Aorta (tissue), 5 donors: Measurements from ENCODE around the gene HECTD4. TPM values are rescaled to one million over a fixed set of nuclear protein-coding genes. Genes with fewer than 3 reads are reported as not detected.
"Not testable (repeated sequence)": the region's sequence is repeated elsewhere in the genome, so short reads cannot be mapped to it uniquely, and the experiment has no call there.

ENCODE experiments used
- ATAC-seq: fragments of 200-7000 bp; cut with Tn5 transposase; one replicate; pipeline ENCODE4 v1.9.1; 2022; ENCODE audit warnings: moderate library complexity; ENCODE audit not compliant: low FRiP score
- DNase-seq, 2 donors: peaks; one replicate each; pipeline ENCODE4 v3.0.0-alpha.2; 2020
- H3K27ac ChIP-seq, 2 donors: one replicate each; pipeline ENCODE4 v1.5.1; 2013; ENCODE audit warnings: low read length in 2 of 2, mild to moderate bottlenecking in 2 of 2, moderate library complexity in 2 of 2, control low read depth in 1 of 2, inconsistent platforms in 1 of 2, low read depth in 1 of 2
- H3K27me3 ChIP-seq, 2 donors: one replicate each; pipeline ENCODE4 v1.6.1; 2013; ENCODE audit warnings: control low read depth in 1 of 2, low read length in 1 of 2, mild to moderate bottlenecking in 1 of 2, moderate library complexity in 1 of 2; ENCODE audit not compliant: insufficient read depth in 2 of 2, control insufficient read depth in 1 of 2
- H3K36me3 ChIP-seq, 2 donors: one replicate each; pipeline ENCODE4 v1.6.1; 2013; ENCODE audit warnings: control low read depth in 1 of 2, low read length in 1 of 2, mild to moderate bottlenecking in 1 of 2; ENCODE audit not compliant: insufficient read depth in 2 of 2, control insufficient read depth in 1 of 2
- H3K4me1 ChIP-seq, 2 donors: one replicate each; pipeline ENCODE4 v1.6.1; 2013; ENCODE audit warnings: low read length in 2 of 2, control low read depth in 1 of 2, mild to moderate bottlenecking in 1 of 2, moderate library complexity in 1 of 2; ENCODE audit not compliant: insufficient read depth in 2 of 2, control insufficient read depth in 1 of 2
- H3K4me3 ChIP-seq, 2 donors: one replicate each; pipeline ENCODE4 v1.5.1; 2013; ENCODE audit warnings: low read length in 2 of 2, control low read depth in 1 of 2, mild to moderate bottlenecking in 1 of 2
- H3K9me3 ChIP-seq: one replicate; pipeline ENCODE4 v1.6.1; 2013; ENCODE audit warnings: mild to moderate bottlenecking, low read length; ENCODE audit not compliant: control insufficient read depth
- WGBS, 2 donors: extraction: QIAGEN DNeasy Blood & Tissue Kit; methylation state at CpG; one replicate each; pipeline ENCODE4 v1.1.7; 2013; 5-methylcytosine and 5-hydroxymethylcytosine counted together
- intact Hi-C, 2 donors: fragments of 100-400 bp; cut with DNase I; formaldehyde crosslinking; loops; one replicate each; pipeline versions ENCODE4 v1.14.2 to v1.15.0; 2022
- polyA plus RNA-seq, 2 donors: library from polyadenylated mRNA; stranded (reverse); fragments of 200-250 nt; gene quantifications; one replicate each; pipeline ENCODE4 v1.2.3, GENCODE V29; 2013
- total RNA-seq, 2 donors: library from RNA; stranded (reverse); fragmentation: NEBNext Ultra II Directional; extraction: Animal tissue kit (Norgen Biotek cat#: 25700); gene quantifications; one replicate each; pipeline ENCODE4 v1.2.1, GENCODE V29; 2021
- donor health status: healthy with polysubstance abuse.
- donor health status: Bipolar disorder and iron deficiency.
- donor health status: DM: no; HTN: no; CAD: no.
- donor health status: DM: no; HTN: no; CAD: no.
- donor health status: DM: yes; HTN: yes; CAD: no.

The HECTD4 gene
- total and polyA plus RNA-seq, 4 donors, result 16.0 to 78.5 (median 44.5) TPM

DNA sequence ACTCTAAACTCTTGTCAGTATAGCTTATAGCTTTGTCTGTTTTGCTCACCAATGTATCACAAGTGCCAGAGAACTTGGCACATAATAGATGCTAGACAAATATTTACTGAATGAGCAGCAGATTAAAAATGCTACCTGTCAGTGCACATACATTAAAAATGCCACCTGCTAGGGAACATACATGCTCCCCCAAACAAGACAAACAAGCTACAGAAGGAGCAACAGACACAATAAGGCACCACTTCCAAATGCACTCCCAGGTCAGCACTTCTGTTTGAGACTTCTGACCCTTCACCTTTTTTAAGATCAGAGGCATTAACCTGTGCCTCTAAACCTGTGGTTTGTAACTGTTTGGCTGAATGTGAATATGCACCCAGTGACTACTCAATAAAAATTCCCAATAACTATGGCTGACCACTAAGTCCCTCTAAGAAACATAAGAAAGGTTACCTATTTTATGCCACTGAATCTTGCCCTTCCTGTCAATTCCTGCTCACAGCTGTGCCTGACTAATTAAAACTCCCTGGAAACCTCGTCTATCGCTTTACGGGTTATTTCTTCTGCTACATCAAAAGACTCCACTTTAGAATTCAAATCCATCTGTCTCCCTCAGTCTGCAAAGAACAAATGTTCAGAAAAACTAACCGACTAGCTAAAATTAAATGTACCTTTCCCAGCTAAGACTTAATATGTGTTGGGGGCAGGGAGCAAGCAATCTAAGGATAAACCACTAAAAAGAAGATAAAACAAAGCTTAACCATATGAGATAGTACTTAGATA is 41.0 kb downstream of the HECTD4 start:
- H3K9me3 ChIP-seq, result no peaks in the 10 kb centered on the region
- H3K4me3 ChIP-seq, result no peak overlapping the region
- H3K27me3 ChIP-seq, result no peaks in the 10 kb centered on the region
- H3K4me1 ChIP-seq, result no peaks in the 10 kb centered on the region
- DNase-seq (no peak), ATAC-seq (no peak)
- H3K27ac ChIP-seq, result no peak overlapping the region
- WGBS, 2 donors, result 71 to 74% methylated on average over 4 of the region's 4 CpGs
- intact Hi-C loops, result no loop called here
- H3K36me3 ChIP-seq, result no peaks in the 10 kb centered on the region

DNA sequence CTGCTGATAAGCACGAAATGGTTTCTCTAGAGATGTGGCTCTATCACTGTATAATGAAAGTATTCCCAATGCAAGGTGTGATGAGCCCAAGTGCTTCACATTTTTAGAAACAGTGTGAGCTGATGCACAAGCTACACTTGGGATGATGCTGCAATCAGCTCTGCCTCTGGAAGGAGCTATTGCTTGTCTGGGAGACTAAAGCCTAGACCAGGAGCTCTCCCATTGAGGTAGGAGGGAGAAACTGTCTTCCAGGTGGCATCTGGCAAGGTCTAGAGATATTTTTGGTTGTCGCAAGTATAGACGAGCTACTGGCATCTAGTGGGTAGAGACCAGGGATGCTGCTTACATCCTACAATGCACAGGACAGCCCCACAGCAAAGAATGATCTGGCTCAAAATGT is 42.0 kb downstream of the HECTD4 start:
- 76 to 80% methylated on average over 3 of the region's 3 CpGs for WGBS, 2 donors
- Histone ChIP-seq H3K9me3 (no peaks in the 10 kb centered on the region), H3K27ac (no peak overlapping the region), H3K4me1 (no peaks in the 10 kb centered on the region), H3K4me3 (no peak overlapping the region), H3K27me3 (no peaks in the 10 kb centered on the region), H3K36me3 (no peaks in the 10 kb centered on the region)
- intact Hi-C loops, result no loop called here
- no peak for DNase-seq
- no peak for ATAC-seq

DNA sequence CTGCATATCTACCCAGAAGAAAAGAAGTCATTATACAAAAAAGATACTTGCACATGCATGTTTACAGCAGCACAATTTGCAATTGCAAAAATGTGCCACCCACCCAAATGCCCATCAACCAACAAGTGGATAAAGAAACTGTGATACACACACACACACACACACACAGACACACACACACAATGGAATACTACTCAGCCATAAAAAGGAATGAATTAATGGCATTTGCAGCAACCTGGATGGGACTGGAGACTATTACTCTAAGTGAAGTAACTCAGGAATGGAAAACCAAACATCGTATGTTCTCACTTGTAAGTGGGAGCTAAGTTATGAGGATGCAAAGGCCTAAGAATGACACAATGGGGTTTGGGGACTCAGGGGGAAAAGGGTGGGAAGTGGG is 47.2 kb downstream of the HECTD4 start:
- H3K27me3 ChIP-seq, H3K9me3 ChIP-seq, intact Hi-C loops, H3K4me1 ChIP-seq, ATAC-seq, H3K27ac ChIP-seq, H3K36me3 ChIP-seq, H3K4me3 ChIP-seq, DNase-seq: not testable (repeated sequence)
- WGBS, 2 donors, result 83 to 99% methylated on average over 1 of the region's 1 CpG

DNA sequence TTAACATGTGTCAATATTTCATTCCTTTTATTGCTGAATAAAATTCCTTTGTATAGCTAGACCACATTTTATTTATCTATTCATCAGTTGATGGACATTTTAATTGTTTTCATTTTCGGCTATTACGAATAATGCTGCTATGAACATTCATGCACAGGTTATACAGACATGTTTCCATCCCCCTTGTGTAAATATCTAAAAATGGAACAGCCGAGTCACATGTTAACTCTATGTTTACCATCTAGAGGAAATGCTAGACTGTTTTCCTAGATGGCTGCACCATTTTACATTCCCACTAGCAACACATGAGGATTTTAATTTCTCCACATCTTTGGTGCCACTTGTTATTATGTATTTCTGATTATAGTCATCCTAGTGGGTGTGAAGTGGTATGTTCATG is 49.2 kb downstream of the HECTD4 start:
- ATAC-seq (no peak), DNase-seq (no peak)
- Histone ChIP-seq H3K27ac (no peak overlapping the region), H3K36me3 (no peaks in the 10 kb centered on the region), H3K4me1 (no peaks in the 10 kb centered on the region), H3K27me3 (no peaks in the 10 kb centered on the region), H3K9me3 (no peaks in the 10 kb centered on the region), H3K4me3 (no peak overlapping the region)
- WGBS, 2 donors, result 28 to 33% methylated on average over 3 of the region's 3 CpGs
- intact Hi-C loops, result no loop called here

GRCh38 chr12:112331886-112332285 is 50.3 kb downstream of the HECTD4 start:
- Histone ChIP-seq H3K4me3 (no peak overlapping the region), H3K27ac (no peak overlapping the region), H3K4me1 (no peaks in the 10 kb centered on the region), H3K36me3 (no peaks in the 10 kb centered on the region), H3K27me3 (no peaks in the 10 kb centered on the region), H3K9me3 (no peaks in the 10 kb centered on the region)
- DNase-seq (no peak), ATAC-seq (no peak)
- WGBS, 2 donors, result 93 to 98% methylated on average over 4 of the region's 4 CpGs
- intact Hi-C loops, result no loop called here

- DNase-seq, result no peak
- ATAC-seq, result no peak
- H3K27me3 ChIP-seq, result no peaks in the 10 kb centered on the region
- no peaks in the 10 kb centered on the region for H3K4me1 ChIP-seq
- WGBS, 2 donors, result 92 to 93% methylated on average over 4 of the region's 4 CpGs
- no peak overlapping the region for H3K27ac ChIP-seq
- H3K36me3 ChIP-seq, result no peaks in the 10 kb centered on the region
- intact Hi-C loops, result no loop called here
- no peak overlapping the region for H3K4me3 ChIP-seq
- no peaks in the 10 kb centered on the region for H3K9me3 ChIP-seq
These were observed 51.5 kb downstream of the HECTD4 start for GRCh38 chr12:112330706-112331105.

- DNase-seq (no peak), ATAC-seq (no peak)
- Histone ChIP-seq H3K27ac (no peak overlapping the region), H3K4me3 (no peak overlapping the region), H3K9me3 (no peaks in the 10 kb centered on the region), H3K36me3 (no peaks in the 10 kb centered on the region), H3K27me3 (no peaks in the 10 kb centered on the region), H3K4me1 (no peaks in the 10 kb centered on the region)
- intact Hi-C loops, result no loop called here
- WGBS, 2 donors, result 59 to 68% methylated on average over 3 of the region's 3 CpGs
These were observed 53.6 kb downstream of the HECTD4 start for GRCh38 chr12:112328456-112329124.

DNA sequence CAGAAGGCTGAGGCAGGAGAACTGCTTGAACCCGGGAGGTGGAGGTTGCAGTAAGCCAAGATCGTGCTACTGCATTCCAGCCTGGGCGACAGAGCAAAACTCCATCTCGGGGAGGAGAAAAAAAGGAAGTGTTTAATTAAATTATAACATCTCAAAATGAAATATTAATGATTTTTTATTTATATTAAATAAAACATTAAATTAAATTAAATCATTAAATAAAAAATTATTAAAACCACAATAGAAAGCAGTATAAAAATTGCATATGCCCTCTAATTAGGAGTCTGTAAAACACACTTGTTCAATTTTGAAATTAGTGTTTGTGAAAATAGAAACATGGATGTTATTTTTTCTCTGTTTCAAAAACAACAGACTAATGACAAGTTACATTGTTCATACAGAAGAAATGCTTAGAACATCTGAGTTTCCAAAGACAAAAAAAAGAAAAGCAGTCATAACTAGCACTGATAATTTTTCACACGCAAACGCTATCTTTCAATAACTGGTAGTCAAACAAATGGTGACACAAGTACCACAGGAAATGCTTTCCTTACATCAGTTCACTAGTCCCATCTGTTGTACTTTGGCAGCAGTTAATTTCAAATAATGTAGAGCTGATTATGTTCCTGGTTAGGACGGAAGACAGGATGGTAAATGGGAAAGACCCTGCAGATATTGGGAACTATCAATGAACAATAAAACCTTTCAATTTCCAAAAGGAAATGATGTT is 54.9 kb downstream of the HECTD4 start:
- no peaks in the 10 kb centered on the region for H3K36me3 ChIP-seq
- H3K9me3 ChIP-seq, result no peaks in the 10 kb centered on the region
- 81 to 82% methylated on average over 7 of the region's 7 CpGs for WGBS, 2 donors
- no peaks in the 10 kb centered on the region for H3K27me3 ChIP-seq
- no peaks in the 10 kb centered on the region for H3K4me1 ChIP-seq
- intact Hi-C loops, result no loop called here
- H3K27ac ChIP-seq, result no peak overlapping the region
- DNase-seq, result no peak
- no peak overlapping the region for H3K4me3 ChIP-seq
- no peak for ATAC-seq
